GM12891 (cell line): Measurements from ENCODE around the gene PRPH.

Source experiments
- POLR2A ChIP-seq: IDR thresholded peaks from 2 replicates; pipeline ENCODE4 v1.6.1; 2011; ENCODE audit warnings: low read depth, low read length, control low read depth
- POU2F2 ChIP-seq: IDR thresholded peaks from 2 replicates; pipeline ENCODE4 v1.6.1; 2011; ENCODE audit warnings: low read depth, mild to moderate bottlenecking, control low read depth, low read length, moderate library complexity

- TF ChIP-seq POLR2A, result no peak
- TF ChIP-seq POU2F2, result no peak
Observed at GRCh38 chr12:49272790-49273725, 21.9 kb upstream of the PRPH start.
